NCI-H446 treated with DMSO at 0.1 percent for 48 hours (cell line): Measurements from ENCODE around the gene TUB.

Experiments
- DNase-seq: peaks from one replicate; lab custom pipeline; 2025; lab: John Stamatoyannopoulos, UW

Gene TUB

DNA sequence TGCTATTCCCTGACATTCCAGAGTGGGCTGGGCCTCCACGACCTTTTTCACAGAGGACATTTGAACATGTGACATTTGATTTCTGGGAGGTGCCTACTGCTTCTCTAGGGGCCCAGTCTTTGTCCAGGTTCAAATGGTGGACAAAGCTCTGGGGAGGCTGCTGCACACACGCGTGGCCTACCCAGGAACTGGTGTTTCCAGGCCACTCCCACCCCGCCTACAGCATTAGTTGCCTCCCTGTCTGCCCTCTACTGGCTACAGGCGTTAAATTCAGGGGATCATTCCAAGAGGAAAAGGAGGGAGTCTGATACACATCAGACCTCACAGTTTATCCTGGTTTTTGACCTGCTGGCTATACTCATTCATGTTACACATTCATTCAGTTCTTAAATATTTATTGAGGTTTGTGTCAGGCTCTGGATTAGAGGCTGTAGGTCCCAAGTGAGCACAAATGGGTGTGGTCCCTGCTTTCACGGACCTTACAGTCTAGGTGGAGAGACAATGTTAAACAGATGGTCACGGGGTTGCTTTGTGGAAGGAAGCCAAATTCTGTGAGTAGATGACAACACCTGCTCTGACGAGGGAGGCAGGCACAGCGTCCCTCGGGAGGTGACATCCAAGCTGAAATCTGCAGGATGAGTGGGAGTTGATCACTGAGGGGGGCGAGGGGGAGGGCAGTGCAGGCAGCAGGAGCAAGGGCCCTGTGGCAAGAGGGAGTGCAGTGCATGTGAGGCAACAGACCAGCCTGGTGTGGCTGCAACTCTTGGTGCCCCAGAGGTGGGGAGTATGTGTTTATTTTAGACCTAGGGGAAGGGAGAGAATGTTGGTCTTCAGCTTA is 11.8 kb downstream of the TUB start:
- DNase-seq: peak; percentile 21

DNA sequence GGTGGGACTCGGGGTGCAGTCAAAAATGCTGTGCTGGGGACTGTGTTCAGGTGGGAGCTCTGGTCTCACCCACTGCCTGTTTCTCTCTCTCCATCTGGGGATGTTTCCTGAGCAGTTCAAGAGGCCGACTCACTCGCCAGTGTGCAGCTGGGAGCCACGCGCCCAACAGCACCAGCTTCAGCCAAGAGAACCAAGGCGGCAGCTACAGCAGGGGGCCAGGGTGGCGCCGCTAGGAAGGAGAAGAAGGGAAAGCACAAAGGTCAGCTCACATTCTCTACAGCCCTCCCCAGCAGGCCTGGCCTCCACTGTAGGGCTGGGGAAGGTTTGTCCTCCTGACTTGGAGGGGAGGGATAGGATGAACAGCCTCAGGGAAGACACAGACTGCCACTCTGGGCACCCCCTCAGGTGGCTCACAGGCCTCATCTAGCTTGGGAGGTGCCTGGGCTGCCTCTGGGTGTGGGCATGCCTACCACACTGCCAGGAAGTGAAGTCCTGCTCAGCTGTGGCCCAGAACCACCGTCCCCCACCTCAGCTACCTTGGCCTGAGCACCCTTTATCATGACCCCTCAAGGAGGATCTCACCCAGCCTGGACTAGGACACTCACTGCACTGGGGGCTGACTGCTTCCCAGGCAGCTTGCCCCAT is 13.0 kb downstream of the TUB start:
- DNase-seq: no peak

- no peak for DNase-seq
These were observed 13.6 kb downstream of the TUB start for GRCh38 chr11:8094656-8095055.

DNA sequence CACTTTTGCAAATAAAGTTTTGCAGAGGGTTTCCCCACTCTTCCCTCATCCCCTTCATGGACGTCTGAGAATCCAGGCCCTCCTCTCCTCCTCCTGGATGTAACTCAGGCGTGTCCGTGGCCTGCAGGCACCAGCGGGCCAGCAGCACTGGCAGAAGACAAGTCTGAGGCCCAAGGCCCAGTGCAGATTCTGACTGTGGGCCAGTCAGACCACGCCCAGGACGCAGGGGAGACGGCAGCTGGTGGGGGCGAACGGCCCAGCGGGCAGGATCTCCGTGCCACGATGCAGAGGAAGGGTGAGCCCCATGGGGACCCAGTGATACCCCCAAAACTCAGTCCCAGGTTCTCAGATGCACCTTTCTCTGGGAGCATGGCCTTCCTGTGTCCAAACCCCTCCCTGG is 14.4 kb downstream of the TUB start:
- DNase-seq: no peak

- DNase-seq: no peak
These were observed 15.0 kb downstream of the TUB start for GRCh38 chr11:8095806-8096522.

DNA sequence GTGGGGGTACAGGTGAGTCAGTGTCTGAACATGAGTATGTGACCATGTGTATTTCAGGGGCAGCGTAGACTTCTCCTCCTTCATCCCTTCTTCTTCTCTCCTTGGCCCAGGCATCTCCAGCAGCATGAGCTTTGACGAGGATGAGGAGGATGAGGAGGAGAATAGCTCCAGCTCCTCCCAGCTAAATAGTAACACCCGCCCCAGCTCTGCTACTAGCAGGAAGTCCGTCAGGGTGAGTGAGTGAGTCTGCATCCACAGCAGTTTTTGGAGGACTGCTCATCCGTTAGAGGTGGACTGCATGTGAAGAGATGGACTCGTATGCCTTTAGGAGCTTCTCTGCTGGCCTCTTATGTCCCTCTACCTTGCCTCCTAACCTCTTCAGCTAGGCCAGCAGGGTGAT is 15.6 kb downstream of the TUB start:
- no peak for DNase-seq

DNA sequence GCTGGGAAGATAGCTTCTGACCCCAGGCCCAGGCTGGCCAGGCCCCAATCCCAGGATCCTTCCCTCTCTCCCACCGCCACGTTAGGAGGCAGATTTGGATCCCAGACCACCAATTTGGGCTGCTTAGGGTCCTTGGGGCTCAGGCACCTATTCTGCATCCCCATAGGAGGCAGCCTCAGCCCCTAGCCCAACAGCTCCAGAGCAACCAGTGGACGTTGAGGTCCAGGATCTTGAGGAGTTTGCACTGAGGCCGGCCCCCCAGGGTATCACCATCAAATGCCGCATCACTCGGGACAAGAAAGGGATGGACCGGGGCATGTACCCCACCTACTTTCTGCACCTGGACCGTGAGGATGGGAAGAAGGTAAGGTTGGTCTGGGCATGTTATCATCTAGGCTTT is 16.1 kb downstream of the TUB start:
- no peak for DNase-seq

- DNase-seq: no peak
These were observed 16.5 kb downstream of the TUB start for GRCh38 chr11:8097468-8097867.

GRCh38 chr11:8097926-8098325 is 16.9 kb downstream of the TUB start:
- no peak for DNase-seq

DNA sequence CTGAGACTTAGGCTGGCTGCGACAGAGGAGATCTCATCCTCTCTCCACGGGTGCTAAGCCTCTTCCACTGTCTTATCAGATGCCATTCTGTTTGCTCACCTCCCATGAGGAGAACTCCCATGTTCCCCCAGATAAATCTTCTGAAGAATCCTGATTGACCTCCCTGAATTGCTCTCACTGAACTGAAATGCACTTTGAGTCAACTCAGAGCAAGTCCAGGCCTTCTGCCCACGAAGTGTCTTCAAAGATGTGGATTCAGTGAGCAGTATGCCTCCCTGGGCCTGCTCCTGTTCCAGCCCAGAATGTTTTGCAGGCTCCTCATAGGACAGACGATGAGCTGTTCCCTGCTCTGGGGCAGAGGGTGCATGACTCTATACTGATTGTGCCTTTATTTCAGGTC is 17.4 kb downstream of the TUB start:
- no peak for DNase-seq

DNA sequence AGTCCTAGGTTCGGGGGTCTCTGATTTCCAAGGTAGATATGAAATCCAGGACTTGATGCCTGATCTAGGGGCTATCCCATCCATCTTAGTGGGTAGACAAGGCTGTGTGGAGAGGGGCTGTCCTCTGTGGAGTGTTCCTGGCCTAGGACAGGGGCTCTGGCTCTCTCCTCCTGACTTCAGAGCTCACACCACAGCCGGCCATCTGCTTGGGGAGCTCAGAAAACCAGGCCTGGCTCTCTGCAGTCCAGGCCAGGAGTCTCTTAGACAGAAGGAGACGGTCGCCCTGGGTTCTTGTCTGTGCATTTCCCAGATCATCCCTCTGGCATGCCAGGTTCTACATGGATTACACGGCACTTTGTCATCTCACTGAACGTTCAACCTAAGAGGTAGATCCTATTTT is 17.9 kb downstream of the TUB start:
- no peak for DNase-seq

DNA sequence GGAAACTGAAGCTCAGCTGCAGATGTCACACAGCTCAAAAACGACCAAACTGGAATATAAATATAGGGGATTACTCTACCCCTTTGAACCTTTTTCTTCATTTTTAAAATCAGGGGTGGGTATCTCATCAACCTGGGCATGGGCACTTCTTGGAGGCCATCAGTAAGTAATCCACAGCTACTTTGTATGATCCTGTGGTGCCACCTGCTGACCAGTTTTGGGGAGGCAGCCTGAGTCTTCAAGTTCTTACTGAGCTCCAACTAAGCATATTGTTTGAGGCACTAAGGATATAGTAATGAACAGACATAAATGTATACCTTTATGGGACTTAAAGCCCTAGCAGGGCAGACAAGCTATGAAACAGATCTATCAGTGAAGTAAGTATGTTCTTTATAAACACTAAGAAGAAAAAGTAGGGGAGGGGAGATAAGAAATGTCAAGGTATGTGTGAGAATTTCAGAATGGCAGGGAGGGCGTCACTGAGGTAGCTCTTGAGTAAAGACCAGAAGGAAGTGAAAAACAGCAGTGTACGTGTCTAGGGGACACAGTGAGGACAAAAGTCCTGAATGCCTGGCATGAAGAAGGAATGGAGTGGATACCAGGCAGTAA is 18.4 kb downstream of the TUB start:
- DNase-seq: peak; percentile 21

GRCh38 chr11:8100158-8100557 is 19.1 kb downstream of the TUB start:
- DNase-seq: no peak

GRCh38 chr11:8100605-8101004 is 19.6 kb downstream of the TUB start:
- DNase-seq: no peak

- no peak for DNase-seq
These were observed 20.4 kb downstream of the TUB start for GRCh38 chr11:8101421-8101820.

DNA sequence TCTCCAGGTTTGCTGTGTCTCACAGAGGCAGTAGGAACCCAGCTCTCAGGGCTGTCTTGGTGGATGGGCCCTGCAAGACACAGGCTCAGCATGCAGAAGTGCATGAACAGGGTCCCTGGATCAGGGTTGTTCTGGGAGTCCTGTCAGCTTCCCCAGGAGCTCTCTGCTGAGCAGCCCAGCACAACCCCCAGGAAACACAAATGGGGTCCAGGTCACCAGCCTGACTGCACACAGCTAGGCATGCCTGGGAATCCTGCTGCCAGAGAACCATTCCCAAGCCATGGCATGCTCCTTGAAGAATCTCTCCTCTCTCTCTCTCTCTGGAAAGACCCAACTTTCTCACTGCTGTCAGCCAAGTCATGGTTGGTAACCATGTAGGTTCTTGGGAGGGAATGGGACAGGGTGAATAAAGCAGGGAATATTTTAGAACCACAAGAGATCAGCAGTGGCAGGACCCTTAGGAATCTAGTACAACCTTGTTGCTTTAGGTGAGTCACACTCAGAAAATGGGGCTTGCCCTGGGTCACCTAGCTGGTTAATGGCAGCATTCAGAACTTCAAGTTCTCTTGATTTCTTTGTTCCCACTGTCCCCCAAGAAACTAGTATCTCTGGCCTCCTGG is 21.4 kb downstream of the TUB start:
- DNase-seq: no peak

- DNase-seq: no peak
These were observed 22.0 kb downstream of the TUB start for GRCh38 chr11:8102965-8103364.

- no peak for DNase-seq
These were observed 22.9 kb downstream of the TUB start for GRCh38 chr11:8103909-8104308.

DNA sequence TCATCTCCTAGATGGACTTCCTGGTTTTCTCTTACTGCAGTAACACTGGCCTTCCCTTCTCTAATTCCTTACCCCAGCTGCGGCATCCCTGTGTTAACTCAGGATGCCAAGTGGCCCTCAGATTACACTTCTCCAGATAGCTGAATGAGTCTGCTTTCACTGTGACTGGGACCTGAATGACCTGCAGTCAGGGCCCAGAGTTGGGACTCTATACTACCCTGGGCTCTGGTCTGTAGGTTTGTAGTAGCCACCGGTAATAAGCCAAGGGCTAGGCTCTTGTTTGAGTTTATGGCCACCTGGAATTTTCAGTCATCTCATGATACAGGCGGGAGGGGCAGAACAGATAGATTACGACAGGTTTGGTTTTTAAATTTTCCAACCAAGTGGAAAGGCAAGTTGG is 24.1 kb downstream of the TUB start:
- no peak for DNase-seq

GRCh38 chr11:8105666-8106065 is 24.7 kb downstream of the TUB start:
- no peak for DNase-seq

DNA sequence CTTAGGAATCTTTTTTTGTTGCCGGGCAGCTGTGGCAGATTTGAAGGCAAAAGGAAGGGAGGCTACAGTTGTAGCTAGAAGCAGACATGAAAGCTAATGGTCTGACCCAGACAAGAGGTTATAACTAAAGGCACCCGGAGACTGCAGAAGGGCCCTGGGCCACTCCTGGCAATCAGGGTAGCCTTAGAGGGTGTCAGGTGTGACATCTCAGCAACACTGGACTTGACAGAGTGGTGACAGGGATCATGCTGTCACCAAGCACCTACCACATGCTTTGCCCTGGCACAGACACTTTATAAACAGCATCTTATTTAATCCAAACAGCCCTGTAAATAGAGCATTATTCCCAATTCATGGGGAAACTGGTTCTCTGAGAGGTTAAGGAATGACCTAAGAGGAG is 25.7 kb downstream of the TUB start:
- DNase-seq: no peak

DNA sequence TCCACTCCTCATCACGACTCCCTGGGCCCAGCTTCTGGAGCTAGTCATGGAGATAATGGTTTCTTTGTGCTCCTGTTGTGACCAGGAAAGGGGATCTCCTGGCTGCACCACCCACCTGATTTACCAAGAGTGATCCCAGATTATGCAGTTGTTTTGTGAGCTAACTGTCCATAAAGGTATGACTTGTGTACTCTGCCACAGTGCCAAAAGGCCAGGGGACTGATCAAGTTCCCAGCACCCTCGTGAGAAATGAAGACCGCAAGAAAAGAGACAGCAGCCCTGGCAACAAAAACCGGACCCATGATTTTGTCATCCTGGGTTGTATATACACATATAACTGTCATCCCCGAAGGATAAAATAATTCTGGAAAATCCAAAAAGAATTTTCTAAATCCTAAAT is 26.6 kb downstream of the TUB start:
- DNase-seq: no peak
